GM18909 (cell line): ENCODE data around the gene DCLK1.

Source experiments
- ATAC-seq: cut with Tn5 transposase; IDR thresholded peaks from one replicate; pipeline ENCODE4 v1.9.1; 2021; ENCODE audit warnings: mild to moderate bottlenecking; ENCODE audit not compliant: unreplicated experiment, poor library complexity

Gene DCLK1

GRCh38 chr13:35884211-35884760, 246.9 kb downstream of the DCLK1 start:
- ATAC-seq, result no peak

DNA sequence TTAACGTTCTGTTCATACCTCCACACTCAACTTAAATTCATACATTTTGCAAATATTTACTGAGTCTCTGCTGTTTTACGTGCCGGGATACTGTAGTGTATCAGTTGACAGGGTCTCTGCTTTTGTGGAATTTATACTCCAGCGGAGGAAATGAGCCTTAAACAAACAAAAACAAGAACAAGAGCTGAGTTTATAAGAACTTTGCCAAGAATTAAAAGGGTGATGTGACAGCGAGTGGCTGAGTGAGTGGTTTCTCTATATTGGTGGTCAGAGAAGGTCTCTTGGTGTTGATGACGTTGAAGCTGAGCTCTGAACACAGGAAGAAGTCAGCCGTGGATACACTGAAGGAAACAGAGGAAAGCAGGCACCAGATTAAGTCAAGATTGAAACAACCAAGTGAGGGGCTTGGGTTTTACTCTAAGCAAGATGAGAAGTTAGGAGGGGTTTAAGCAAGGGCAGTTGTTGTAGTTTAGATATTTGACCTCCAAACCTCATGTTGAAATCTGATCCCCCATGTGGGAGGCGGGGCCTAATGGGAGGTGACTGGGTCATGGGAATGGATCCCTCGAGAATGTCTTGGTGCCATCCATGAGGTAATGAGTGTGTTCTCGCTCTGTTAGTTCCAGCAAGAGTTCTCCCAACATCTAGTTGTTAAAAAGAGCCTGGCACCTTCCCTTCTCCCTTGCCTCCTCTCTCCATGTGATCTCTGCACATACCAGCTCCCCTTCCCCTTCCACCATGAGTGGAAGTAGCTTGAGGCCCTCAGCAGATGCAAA, 248.3 kb downstream of the DCLK1 start:
- ATAC-seq, result no peak

DNA sequence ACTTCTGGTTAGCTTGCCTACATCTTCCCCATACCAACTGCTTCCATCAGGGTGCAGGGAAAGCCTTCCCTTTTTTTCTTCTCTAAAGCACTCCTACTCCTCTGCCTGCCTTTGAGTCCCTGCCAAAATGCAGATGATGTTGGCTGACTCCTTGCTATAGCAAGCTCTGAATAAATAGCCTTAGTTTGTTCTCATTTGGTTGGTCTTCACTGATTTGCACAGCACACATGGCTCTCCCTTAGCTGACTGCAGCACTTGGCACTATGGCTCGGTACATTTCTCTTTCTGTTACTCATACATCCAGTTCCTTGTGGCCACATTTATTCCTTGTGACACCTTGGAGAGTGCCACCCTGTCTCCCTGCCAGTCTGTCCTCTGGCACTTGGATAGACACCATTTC, 249.8 kb downstream of the DCLK1 start:
- no peak for ATAC-seq

- ATAC-seq, result no peak
Measured at GRCh38 chr13:35879111-35879510, 252.1 kb downstream of the DCLK1 start.

- ATAC-seq, result no peak
Measured at GRCh38 chr13:35876601-35877000, 254.6 kb downstream of the DCLK1 start.

GRCh38 chr13:35874704-35875103, 256.5 kb downstream of the DCLK1 start:
- ATAC-seq, result no peak

DNA sequence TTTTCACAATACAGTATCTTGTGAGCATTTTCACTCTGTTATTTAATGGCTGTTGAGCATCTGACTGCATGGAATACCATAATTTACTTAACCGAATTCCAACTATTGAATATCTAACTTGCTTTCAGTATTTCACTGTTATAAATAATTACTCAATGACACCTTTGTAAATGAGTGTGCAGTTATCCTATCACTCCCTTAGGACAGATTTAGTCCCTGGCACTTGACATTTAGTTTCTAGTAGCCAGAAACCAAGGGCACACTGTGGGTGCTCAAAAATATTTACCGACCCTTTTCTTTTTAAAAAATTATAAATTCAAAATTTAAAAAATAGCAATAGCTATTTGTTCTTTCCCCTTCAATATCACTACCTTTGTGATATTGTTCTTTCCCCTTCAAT, 258.8 kb downstream of the DCLK1 start:
- ATAC-seq, result no peak

DNA sequence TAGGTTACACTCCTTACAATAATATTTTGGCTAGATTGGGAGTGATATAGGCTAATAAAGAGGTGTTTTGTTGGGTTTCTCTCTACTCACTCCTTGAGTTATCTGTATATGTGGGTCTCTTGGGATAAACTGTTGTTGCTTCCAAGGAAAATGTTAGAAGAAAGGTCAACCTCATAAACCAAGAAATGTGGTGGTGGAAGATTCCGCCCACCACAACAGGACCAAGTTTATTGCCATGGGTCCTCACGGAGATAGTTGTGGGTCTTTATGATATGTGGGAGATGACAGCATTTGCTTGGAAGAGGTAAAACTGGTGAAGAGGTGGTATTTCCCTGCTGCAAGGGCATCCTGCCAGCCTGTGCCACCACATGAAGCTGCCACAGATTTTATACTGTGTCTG, 259.6 kb downstream of the DCLK1 start:
- no peak for ATAC-seq

- no peak for ATAC-seq
Measured at GRCh38 chr13:35866801-35867200, 264.4 kb downstream of the DCLK1 start.

GRCh38 chr13:35865341-35866240, 265.6 kb downstream of the DCLK1 start:
- no peak for ATAC-seq

DNA sequence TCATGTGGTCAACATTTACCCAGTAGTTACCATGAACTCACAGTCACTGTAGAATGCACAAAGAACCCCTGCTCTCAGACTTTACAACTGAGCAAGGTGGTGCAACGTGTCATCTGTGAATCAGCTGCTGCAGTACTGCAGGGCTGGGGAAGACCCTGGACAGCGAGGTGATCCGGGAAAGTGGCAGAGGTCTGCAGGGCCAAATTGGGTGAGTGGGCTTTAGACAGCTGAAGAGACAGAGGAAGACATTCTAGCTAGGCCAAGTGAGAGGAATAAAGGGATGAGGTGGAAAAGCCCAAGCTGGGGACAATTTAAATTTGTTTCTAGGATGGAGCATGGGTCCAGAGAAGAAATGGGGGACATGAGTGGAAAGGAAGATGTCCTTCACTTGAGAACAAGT, 270.5 kb downstream of the DCLK1 start:
- ATAC-seq, result no peak

DNA sequence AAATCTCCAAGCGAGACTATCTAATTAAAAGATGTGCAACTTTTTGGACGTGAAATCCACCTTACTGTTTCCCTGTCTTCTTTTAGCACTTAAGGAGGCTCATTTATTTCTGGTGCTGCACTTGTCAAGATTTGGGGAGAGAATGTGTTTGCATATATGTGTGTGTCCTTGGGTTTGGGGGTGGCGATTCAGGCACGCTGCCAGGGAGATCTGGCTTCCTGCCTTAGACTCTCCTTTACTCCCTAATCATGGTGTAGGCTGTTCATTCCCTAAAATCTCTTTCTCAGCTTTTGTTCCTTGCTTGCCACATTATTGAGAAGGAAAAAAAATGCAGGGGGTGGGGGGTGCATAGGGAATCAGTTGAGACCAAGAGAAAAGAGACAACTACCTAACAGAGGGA, 271.2 kb downstream of the DCLK1 start:
- no peak for ATAC-seq

GRCh38 chr13:35858665-35859064, 272.5 kb downstream of the DCLK1 start:
- ATAC-seq, result no peak

- ATAC-seq, result no peak
Measured at GRCh38 chr13:35857769-35858168, 273.4 kb downstream of the DCLK1 start.

DNA sequence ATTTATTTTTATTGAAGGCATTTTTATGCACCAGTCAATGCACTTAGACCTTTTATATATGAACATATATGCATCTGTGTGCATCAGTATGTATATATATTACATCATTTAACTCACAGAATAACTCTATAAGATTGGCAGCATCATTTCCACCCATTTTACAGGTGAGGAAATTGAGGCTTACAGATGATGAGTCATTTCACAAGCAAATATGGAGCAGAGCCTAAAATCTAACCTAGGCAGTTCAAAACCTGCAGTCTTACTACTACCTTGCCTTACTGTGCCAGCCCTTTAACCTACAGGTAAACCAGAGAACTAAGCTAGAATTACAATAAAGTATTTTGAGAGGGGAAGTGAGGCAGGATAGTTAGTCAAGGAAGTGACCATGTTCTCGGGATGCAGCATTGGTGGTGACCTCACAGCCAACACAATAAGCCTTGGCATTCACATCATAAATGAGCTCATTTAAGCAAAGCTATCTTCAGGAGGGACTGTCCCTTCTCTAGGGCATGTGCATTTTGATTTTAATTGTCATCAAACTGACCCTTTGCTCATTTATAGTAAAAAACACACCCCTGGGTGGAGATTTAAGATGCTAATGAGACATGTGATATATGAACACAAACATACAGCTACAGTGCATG, 274.3 kb downstream of the DCLK1 start:
- no peak for ATAC-seq

DNA sequence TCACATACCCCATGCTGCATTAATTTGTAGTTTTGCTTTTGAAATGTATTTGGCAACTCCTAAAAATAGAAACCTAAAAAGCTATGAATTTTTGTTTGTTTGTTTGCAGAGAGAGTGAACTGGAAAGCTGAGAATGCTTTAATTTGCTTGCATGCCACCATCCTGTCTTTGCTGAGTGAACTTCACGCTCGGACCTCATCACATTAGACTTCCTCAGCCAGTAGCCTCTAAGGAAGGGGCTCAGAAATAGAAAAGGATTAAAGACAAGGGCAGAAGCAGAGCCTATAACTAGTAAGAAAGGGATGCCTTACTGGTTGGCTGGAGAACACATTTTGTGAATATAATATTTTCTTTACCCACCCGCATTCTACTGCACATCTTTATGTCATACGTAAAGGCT, 275.1 kb downstream of the DCLK1 start:
- no peak for ATAC-seq

DNA sequence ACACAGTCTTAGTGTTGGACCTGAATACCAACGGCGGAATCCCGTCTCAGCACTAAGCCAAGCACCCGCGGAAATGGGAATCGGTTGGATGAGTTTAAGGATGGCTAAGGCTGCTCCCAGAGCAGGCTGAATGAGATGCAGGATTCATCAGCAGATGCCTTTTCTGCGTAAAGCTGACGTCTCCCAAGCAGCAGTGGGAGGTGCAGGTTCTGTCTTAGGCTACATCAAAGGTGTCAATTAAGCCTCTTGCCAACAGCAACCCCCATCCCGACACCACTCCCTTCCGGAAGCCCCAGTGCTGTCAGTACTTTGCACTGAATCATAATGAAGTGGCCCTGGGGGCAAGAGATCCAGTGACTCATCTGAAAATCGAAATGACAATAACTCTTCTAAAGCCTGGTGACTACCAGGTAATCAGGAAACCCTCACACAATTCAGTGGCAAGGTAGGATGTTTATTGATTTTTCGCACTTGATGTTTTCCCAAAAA, 275.6 kb downstream of the DCLK1 start:
- ATAC-seq, result no peak

- ATAC-seq, result no peak
Measured at GRCh38 chr13:35854286-35854685, 276.9 kb downstream of the DCLK1 start.

GRCh38 chr13:35851881-35852280, 279.3 kb downstream of the DCLK1 start:
- ATAC-seq, result no peak

- ATAC-seq, result no peak
Measured at GRCh38 chr13:35851356-35851755, 279.8 kb downstream of the DCLK1 start.

- no peak for ATAC-seq
Measured at GRCh38 chr13:35850569-35850968, 280.6 kb downstream of the DCLK1 start.
